GM12891 (cell line): ENCODE measurements around the gene RBP2.
"Not testable (repeated sequence)": the region's sequence is repeated elsewhere in the genome, so short reads cannot be mapped to it uniquely, and the experiment has no call there.

Experiments
- DNase-seq: peaks from one replicate; pipeline ENCODE4 v3.0.0; 2011; ENCODE audit warnings: low spot score; ENCODE audit not compliant: insufficient read length
- FAIRE-seq: peaks from 2 replicates; lab custom pipeline; 2011; peaks lifted over from hg19 to GRCh38; lab: Jason Lieb, UNC
- PAX5 ChIP-seq: IDR thresholded peaks from 2 replicates; pipeline ENCODE4 v1.6.1; 2011; ENCODE audit warnings: low read length, moderate library complexity, mild to moderate bottlenecking; ENCODE audit not compliant: insufficient read depth, severe bottlenecking
- POLR2A ChIP-seq: IDR thresholded peaks from 2 replicates; pipeline ENCODE4 v1.6.1; 2011; ENCODE audit warnings: low read depth, low read length, control low read depth
- POLR2AphosphoS5 ChIP-seq: IDR thresholded peaks from 2 replicates; pipeline ENCODE4 v1.6.1; 2011; ENCODE audit warnings: low read depth, low read length, control low read depth
- POU2F2 ChIP-seq: IDR thresholded peaks from 2 replicates; pipeline ENCODE4 v1.6.1; 2011; ENCODE audit warnings: low read depth, mild to moderate bottlenecking, control low read depth, low read length, moderate library complexity
- SPI1 ChIP-seq: IDR thresholded peaks from 2 replicates; pipeline ENCODE4 v1.6.1; 2011; ENCODE audit warnings: low read depth, low read length, control low read depth
- TAF1 ChIP-seq: IDR thresholded peaks from 2 replicates; pipeline ENCODE4 v1.6.1; 2011; ENCODE audit warnings: low read depth, low read length, control low read depth

RBP2 gene

GRCh38 chr3:139427283-139428060 lies 48.8 kb downstream of the RBP2 start:
- TF ChIP-seq SPI1 (no peak), POLR2A (no peak), POU2F2 (0 out of 2 replicates have a peak, but pooled peaks have one; percentile 10), TAF1 (no peak)
- DNase-seq (peak; percentile 39), FAIRE-seq (peak; percentile 80)

- no peak for TF ChIP-seq PAX5
- TF ChIP-seq TAF1 = no peak
- no peak for TF ChIP-seq POLR2A
- no peak for TF ChIP-seq POU2F2
- no peak for FAIRE-seq
- DNase-seq = no peak
Observed at GRCh38 chr3:139425745-139426400, 50.4 kb downstream of the RBP2 start.

- no peak for FAIRE-seq
- TF ChIP-seq POU2F2 (no peak), SPI1 (no peak), POLR2AphosphoS5 (no peak), POLR2A (no peak), TAF1 (no peak), PAX5 (no peak)
- DNase-seq = no peak
Observed at GRCh38 chr3:139423232-139423631, 53.1 kb downstream of the RBP2 start.

- no peak for FAIRE-seq
- no peak for TF ChIP-seq POLR2A
- TF ChIP-seq PAX5 = no peak
- TF ChIP-seq TAF1 = no peak
- no peak for TF ChIP-seq SPI1
- no peak for TF ChIP-seq POLR2AphosphoS5
- TF ChIP-seq POU2F2 = no peak
Observed at GRCh38 chr3:139421460-139421859, 54.9 kb downstream of the RBP2 start.

GRCh38 chr3:139421040-139421439 lies 55.3 kb downstream of the RBP2 start:
- no peak for DNase-seq
- no peak for FAIRE-seq

More at GRCh38 chr3:139421460-139421859, 54.9 kb downstream of the RBP2 start:
- no peak for DNase-seq

GRCh38 chr3:139418144-139418543 lies 58.2 kb downstream of the RBP2 start:
- DNase-seq = no peak
- FAIRE-seq = no peak
- TF ChIP-seq POLR2A = no peak
- TF ChIP-seq POU2F2 = no peak
- no peak for TF ChIP-seq POLR2AphosphoS5
- no peak for TF ChIP-seq PAX5
- no peak for TF ChIP-seq SPI1
- no peak for TF ChIP-seq TAF1

More at GRCh38 chr3:139421040-139421439, 55.3 kb downstream of the RBP2 start:
- TF ChIP-seq SPI1 (no peak), TAF1 (no peak), POLR2A (no peak), POLR2AphosphoS5 (no peak), PAX5 (no peak), POU2F2 (no peak)

- FAIRE-seq (no peak), DNase-seq (no peak)
- TF ChIP-seq TAF1 = no peak
- no peak for TF ChIP-seq PAX5
- TF ChIP-seq POLR2AphosphoS5 = no peak
- TF ChIP-seq POU2F2 = no peak
- no peak for TF ChIP-seq POLR2A
- TF ChIP-seq SPI1 = no peak
Observed at GRCh38 chr3:139416275-139416674, 60.0 kb downstream of the RBP2 start.

GRCh38 chr3:139414608-139415224 lies 61.6 kb downstream of the RBP2 start:
- FAIRE-seq = no peak
- no peak for DNase-seq
- no peak for TF ChIP-seq POU2F2
- TF ChIP-seq TAF1 = no peak
- no peak for TF ChIP-seq PAX5
- TF ChIP-seq SPI1 = no peak
- no peak for TF ChIP-seq POLR2AphosphoS5
- no peak for TF ChIP-seq POLR2A

GRCh38 chr3:139412891-139413290 lies 63.4 kb downstream of the RBP2 start:
- DNase-seq, FAIRE-seq: not testable (repeated sequence)
